HG03280 (cell line): Measurements from ENCODE around the gene LMNTD2.

Source experiments
- ATAC-seq: cut with Tn5 transposase; IDR thresholded peaks from one replicate; pipeline ENCODE4 v1.9.1; 2021; ENCODE audit warnings: mild to moderate bottlenecking, moderate library complexity; ENCODE audit not compliant: unreplicated experiment

The LMNTD2 gene, protein sequence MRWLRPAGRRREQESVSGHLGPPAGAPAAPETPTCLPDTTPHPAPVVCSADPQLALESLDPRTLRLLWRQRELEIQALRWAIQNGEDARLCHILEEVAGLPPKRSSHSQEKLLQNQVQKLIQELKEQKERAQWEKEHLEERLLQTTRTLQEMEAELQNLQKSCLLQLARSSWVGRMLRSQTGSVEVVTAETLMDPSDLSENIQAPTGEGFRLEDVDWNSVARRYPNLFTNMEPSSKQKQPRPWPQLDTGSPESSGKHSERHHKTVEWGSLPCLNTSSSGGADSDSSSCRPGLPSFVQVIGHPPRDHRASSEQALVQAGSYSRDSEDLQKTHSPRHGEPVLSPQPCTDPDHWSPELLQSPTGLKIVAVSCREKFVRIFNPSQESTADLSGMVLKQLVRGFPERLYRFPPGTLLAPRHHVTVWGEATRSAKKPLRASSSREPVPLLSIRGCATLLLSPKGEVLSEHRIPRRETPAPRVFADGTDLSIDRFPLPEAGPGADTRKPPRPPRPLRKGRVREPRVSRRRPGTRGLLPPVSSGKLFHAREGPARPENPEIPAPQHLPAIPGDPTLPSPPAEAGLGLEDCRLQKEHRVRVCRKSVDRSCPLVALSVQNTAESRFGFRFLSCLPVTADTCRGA

DNA sequence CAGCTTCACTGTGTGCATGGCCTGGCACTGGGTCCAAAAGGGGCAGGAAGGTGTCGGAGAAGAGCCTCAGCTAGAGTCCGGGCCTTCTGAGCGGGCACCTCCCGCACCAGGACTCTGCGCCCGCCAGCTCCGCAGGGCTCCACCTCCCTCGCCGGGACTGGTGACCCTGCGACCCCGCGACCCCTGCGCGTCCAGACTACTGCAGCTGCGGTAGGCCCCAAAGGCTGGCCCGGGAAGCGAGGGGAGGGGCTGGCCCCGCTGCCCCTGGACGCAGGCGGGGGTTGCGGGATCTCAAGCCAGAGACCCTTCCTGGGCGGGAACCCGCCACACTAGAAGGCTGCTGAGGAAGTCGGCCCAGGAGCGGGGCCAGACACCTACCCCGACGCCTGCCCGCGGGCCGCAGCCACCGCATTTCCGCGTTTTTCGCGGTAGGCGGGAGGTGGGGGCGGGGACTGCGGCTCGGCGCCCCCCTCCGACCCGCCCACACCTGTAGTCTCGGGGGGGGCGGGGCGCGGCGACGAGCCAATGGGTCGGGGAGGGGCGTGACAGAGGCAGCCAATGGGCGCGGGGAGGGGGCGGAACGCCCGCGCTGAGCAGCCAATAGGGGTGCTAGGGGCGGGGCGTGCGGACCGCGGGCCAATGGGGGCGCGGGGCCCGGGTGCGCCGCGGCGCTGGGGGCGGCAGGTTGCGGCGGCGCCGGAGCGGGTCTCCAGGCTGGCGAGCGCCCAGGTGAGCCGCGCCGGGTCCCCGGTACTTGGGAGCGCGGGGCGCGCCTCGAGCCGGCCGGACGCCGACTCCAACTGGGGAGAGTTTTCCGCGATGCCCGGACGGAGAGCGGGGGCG lies at the start of gene LMNTD2, which contains the start of gene RASSF7:
Gene LMNTD2 (minus strand): TSS at position 434 of the 843 bp plus-strand sequence. CDS start 22 bp downstream, at position 412.
Gene RASSF7 (plus strand): TSS at position 666 of the 843 bp plus-strand sequence. CDS start 799 bp downstream, outside the sequence.
- peak; percentile 85 for ATAC-seq

DNA sequence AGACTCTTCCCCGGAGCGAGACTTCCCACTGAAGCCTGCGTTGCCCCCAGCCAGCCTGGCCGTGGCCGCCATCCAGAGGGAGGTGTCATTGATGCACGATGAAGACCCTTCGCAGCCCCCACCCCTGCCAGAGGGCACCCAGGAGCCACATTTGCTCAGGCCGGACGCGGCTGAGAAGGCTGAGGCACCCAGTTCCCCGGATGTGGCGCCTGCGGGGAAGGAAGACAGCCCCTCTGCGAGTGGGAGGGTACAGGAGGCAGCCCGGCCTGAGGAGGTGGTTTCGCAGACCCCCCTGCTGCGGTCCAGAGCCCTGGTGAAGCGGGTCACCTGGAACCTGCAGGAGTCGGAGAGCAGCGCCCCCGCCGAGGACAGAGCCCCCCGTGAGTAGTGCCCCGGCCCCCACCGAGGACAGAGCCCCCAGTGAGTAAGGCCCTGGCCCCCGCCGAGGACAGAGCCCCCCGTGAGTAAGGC lies 48.8 kb upstream of the LMNTD2 start:
- ATAC-seq, result no peak

DNA sequence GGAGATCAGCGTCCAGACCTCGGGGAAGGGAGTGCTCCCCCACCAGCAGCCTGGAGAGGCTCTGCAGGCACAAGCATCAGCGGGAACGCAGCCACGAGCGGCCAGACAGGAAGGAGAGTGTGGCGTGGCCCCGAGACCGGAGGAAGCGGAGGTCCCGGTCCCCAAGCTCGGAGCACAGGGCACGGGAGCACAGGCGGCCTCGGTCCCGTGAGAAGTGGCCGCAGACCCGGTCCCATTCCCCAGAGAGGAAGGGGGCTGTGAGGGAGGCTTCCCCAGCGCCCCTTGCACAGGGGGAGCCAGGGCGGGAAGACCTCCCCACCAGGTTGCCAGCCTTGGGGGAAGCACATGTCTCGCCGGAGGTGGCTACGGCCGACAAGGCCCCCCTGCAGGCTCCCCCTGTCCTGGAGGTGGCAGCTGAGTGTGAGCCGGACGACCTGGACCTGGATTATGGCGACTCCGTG lies 48.3 kb upstream of the LMNTD2 start:
- no peak for ATAC-seq

DNA sequence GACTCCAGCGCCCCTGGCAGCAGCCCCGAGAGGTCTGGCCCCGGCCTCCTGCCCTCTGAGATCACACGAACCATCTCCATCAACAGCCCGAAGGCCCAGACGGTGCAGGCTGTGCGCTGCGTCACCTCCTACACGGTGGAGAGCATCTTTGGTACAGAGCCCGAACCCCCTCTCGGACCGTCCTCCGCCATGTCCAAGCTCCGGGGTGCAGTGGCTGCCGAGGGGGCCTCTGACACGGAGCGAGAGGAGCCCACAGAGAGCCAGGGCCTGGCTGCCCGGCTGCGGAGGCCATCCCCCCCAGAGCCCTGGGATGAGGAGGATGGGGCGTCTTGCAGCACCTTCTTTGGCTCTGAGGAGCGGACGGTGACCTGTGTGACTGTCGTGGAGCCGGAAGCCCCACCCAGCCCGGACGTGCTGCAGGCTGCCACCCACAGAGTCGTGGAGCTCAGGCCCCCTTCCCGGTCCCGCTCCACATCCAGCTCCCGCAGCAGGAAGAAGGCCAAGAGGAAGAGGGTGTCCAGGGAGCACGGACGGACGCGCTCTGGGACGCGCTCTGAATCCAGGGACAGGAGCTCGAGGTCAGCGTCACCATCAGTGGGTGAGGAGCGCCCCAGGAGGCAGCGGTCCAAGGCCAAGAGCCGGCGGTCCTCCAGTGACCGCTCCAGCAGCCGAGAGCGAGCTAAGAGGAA lies 47.6 kb upstream of the LMNTD2 start:
- no peak for ATAC-seq

DNA sequence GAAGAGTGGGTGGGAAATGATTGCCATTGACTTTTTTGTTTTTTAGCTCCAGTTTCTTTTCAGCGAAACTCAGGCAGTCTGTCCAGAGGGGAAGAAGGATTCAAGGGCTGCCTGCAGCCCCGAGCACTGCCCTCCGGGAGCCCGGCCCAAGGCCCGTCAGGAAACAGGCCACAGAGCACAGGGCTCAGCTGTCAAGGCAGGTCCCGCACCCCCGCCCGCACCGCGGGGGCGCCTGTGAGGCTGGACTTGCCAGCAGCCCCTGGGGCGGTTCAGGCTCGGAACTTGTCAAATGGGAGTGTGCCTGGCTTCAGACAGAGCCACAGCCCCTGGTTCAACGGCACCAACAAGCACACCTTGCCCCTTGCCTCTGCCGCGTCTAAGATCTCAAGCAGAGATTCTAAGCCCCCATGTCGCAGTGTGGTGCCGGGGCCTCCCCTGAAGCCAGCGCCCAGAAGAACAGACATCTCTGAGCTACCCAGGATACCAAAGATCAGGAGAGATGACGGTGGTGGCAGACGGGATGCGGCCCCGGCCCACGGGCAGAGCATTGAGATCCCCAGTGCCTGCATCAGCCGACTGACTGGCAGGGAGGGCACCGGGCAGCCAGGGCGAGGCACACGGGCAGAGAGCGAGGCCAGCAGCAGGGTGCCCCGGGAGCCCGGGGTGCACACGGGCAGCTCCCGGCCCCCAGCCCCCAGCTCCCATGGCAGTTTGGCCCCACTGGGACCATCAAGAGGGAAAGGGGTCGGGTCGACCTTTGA lies 46.7 kb upstream of the LMNTD2 start:
- ATAC-seq, result no peak

DNA sequence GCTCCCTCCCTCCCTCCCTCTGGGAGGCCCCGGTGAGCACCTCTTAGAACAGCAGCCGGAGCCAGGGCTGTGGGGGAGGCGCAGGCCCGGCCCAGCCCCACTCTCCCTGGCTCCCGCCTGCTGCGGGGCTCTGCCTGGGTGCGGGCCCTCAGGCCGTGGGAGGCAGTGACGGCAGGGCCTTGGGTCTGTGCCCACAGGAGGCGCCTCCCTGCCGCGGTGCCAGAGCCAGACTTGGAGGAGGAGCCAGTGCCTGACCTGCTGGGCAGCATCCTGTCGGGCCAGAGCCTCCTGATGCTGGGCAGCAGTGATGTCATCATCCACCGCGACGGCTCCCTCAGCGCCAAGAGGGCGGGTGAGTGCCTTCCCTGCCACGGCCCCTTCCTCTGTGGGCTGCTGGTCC lies 45.7 kb upstream of the LMNTD2 start:
- no peak for ATAC-seq

DNA sequence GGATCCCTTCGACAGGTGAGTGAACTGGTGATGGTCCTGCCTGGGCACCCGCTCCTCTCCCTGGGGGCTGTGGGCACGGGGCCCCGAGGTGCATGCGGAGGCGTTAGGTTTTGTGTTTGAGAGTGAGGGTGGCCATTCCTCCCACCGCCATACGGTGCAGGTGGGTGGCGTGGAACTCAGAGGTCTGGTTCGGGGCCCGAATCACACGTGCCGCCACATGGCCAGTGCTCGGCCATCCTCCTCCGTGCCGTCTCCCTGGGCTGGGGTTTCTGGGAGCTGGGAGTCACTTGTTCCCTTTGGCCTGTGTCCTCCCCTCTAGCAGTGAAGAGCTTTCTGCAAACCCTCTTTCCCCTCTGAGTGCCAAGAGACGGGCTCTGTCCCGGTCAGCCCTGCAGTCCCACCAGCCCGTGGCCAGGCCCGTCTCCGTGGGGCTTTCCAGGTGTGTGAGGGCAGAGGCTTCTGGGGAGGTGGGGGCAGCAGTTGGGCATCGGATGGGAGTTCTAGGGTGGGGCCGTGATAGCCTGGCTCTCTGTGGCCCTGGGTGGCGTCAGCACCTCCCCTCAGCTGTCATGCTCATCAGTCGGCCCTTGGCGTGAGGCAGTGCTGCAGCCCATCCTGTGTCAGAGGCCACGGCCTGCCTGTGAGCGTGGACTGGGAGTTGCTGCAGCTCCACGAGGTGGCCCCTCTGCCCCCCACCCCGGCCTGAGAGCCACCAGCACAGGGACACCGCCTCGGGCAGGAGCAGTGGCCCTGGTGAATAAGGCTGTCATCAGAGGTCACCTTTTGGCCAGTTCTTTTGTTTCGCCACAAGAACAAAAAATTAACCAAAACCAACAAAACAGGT lies 45.0 kb upstream of the LMNTD2 start:
- no peak for ATAC-seq

DNA sequence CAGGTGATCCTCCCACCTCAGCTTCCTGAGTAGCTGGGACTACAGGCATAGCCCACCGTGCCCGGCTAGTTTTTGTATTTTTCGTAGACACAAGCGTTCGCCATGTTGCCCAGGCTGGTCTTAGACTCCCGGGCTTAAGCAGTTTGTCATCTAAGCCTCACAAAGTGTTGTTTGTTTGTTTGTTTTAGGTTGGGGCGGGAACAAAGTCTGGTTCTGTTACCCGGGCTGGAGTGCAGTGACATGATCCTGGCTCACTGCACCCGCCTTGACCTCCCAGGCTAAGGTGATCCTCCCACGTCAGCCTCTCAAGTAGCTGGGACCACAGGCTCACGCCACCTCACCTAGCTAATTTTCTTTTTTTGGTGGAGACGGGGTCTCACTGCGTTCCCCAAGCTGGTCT lies 42.6 kb upstream of the LMNTD2 start:
- ATAC-seq, result no peak

DNA sequence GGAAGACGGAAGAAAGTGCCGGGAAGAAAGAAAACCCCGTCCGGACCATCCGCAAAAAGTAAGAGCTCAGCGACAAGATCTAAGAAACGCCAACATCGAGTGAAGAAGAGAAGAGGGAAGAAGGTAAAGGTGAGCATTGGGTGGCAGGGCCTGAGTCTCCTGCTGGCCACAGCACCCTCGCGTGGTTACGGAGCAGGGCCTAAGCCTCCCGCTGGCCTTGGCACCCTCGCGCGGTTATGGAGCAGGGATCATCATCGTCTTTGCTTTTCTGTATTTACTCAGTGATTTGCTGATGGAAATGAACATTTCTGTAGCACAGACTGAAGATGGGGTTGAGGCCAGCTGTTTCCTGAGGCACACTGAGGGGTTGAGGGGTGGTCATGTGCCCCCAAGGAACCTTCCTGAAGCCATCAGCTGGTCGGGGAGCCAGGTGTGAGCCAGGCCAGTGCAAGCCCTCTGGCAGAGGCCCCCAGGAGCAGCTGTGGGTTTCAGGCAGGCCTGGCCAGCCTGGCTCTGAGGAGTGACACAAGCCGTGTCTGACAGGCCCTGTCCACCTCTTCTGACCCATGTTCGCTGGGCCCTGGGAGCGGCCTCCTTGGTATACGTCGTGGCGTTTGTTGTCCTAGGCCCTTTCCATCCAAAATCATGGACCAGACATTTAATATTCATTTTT lies 41.2 kb upstream of the LMNTD2 start:
- no peak for ATAC-seq

DNA sequence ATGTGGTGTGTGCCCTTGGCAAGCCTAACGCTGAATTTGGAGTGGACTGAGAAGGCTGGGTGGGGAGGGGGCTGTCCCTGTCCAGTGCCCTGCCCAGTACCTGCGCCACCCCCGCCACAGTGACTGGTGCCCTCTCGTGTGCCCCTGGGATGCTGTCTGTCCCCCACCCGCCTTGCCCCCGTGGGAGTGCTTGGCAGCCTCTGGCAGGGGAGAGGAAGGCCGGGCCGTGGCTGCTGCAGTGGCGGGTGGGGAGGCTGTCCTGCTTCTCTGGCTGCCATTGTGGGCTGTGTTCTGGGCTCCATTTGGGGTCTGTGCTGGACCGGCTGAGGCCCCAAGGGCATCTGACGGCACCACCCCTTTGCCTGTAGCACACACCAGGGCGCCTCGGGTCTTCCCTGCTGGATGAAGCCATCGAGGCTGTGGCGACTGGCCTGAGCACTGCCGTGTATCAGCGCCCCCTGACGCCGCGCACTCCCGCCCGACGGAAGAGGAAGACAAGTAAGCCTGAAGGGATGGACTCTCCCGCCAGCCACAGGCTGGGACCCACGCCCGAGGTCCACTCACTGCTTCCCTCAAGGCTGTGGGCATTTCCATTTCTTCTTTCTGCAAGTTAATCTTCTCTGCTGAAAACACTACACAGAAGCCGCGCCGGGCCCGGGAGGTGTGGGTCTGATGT lies 37.6 kb upstream of the LMNTD2 start:
- no peak for ATAC-seq

DNA sequence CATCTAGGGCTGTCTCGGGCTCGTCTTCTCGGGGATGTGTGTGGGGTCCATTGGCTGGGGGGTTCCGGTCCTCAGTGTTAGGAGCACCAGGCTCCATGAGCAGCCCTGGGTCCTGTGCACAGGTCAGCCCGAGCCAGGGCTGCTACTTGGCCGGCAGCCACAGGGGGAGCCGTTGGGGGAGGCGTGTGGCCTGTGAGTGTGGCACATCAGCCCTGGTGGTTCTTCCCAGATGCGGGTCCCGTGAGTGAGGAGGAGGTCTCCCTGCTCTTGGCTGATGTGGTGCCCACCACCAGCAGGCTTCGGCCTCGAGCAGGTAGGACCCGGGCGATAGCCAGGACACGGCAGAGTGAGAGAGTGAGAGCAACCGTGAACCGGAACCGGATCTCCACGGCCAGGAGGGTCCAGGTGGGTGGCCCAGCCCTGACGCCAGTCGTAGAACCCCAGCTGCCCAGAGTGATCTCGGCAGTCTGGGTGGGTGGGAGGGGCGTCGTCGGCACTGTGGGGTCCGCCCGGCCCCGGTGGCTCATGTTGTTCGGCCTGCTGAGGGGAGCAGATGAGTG lies 36.7 kb upstream of the LMNTD2 start:
- ATAC-seq, result no peak

DNA sequence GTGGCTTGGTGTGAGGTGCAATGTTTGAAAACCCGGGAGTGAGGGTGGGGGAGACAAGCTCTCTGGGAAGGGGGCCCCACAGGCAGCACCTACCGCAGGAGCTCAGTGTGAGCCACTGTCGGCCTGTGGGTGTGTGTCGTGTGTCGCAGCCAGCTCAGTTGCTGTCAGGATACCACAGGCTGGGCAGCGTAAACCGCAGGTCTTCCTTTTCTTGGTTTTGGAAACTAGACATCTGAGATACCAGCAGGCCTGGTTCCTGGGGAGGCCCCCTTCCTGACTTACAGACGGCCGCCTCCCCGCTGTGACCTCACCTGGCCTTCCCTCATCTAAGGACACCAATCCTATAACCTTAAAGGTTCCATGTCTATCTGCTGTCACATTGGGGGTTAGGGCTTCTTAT lies 35.8 kb upstream of the LMNTD2 start:
- ATAC-seq, result no peak

DNA sequence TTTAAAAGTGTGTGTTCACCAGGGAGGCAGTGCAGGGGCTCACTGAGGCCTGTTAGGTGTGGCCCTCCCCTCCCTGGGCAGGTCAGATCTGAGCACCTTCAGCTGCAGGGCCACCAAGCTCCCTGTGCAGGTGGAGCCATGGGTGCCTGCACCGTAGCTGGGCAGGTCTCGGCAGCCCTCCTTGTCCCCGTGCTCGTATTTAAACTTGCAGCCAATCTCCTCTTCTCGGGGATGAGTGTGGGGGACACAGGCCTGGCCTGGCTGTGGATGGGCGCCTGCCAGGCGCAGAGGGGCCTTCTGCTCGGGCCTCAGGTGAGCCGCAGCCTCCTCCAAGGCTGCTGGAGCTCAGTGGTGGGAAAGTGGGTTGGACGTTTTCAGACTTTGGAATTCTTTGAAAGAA lies 34.9 kb upstream of the LMNTD2 start:
- ATAC-seq, result no peak

DNA sequence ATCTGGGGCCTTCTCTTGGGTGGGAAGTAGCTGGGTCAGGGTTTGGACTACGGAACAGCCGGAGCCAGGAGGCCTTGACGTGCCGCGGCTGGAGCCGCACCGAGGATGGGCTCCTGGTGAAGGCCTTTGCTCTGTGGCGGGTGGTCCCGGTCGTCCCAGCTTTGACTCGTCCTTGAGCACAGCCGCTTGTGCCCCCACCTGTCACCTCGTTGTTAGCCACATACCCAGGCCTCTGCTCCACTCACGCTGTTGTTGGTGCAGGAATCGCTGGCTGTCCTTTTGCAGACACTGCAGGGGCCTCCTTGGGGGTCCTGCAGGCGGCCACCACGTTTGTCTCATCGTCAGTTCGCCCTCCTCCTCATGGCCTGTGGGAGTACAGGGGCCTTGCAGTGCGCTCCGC lies 32.8 kb upstream of the LMNTD2 start:
- no peak for ATAC-seq

DNA sequence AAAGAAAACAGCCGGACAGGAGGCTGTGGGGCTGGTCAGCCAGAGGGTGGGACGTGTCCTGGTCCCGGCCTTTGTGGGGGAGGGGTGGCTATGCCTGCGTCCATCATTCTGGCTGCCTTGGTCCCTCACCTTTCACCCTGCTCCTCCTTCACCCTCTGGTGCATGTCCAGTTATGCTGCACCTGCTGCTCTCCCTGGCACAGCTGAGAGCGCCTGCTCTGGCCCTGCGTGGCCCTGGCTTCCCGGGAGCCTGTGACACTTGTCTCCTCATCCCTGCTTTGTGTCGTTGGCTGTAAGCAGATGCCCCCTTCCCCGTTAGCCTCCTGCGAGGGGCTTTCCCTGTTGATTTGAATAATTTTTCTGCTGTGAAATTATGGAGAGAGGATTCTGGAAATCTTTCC lies 32.4 kb upstream of the LMNTD2 start:
- ATAC-seq, result no peak

DNA sequence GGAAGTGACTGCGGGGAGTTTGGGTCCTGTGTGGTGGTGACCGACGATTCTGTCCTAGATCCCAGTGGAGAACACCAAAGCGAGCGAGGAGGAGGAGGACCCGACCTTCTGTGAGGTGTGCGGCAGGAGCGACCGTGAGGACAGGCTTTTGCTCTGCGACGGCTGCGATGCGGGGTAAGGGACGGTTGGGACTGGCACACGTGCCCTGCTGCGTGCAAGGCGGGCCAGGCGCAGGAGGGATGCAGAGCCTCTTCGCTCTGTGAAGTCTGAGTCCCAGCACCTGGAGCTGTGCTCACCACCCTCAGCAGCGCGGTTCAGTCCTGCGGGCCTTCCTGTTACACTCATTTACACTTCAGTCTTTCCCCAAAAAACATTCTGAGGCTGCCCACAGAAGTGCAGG lies 32.0 kb upstream of the LMNTD2 start:
- no peak for ATAC-seq

DNA sequence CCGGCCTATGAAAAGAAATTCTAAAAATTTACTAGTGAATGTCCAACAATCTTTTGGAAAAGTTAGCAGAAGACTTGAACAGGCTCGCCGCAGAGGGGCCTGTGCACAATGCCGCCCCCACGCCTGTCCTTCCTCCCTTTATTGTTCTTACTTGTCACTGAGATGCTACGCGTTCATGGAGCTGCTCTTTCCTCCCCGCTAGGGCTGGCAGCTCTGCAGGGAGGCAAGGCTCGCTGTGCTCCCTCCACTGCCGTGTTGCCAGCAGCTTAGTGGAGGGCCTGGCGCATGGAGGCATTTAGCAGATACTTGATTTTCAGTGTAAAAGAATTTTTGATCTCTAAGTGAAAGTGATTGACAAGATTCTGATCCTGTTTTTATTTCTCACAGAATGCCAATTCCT lies 30.5 kb upstream of the LMNTD2 start:
- no peak for ATAC-seq

DNA sequence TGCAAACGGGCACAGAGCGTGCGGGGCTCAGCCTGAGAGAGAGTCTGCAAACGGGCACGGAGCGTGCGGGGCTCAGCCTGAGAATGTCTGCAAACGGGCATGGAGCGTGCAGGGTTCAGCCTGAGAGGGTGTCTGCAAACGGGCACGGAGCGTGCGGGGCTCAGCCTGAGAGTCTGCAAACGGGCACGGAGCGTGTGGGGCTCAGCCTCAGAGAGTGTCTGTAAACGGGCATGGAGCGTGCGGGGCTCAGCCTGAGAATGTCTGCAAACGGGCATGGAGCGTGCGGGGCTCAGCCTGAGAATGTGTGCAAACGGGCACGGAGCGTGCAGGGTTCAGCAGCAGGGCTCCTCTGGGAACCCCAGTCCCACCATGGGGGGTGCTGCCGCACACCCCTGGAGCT lies 29.3 kb upstream of the LMNTD2 start:
- no peak for ATAC-seq
